Gastrocnemius medialis (tissue), 4 donors: ENCODE results near the gene ATP13A5.

Experiments used
- POLR2A ChIP-seq, 2 donors: fragments of 450-650 bp; IDR thresholded peaks; one replicate each; pipeline ENCODE4 v1.6.1; 2017; ENCODE audit warnings: antibody characterized with exemption in 2 of 2, mild to moderate bottlenecking in 2 of 2, moderate library complexity in 2 of 2
- TF ChIP-seq, protein P1 (sequence below), 5 experiments: fragments of 450-650 bp in 3 of 5; fragments of 200-600 bp in 2 of 5; sonication (generic) in 2 of 5; IDR thresholded peaks in 4 of 5; conservative IDR thresholded peaks in 1 of 5; 1 replicate in 4 of 5; 2 replicates in 1 of 5; pipeline ENCODE4 v1.5.1; 2016 to 2019; ENCODE audit warnings: antibody characterized with exemption in 5 of 5, mild to moderate bottlenecking in 3 of 5, moderate library complexity in 3 of 5

GRCh38 chr3:193350744-193351143 lies 27.8 kb downstream of the ATP13A5 start:
- TF ChIP-seq, protein P1, sequence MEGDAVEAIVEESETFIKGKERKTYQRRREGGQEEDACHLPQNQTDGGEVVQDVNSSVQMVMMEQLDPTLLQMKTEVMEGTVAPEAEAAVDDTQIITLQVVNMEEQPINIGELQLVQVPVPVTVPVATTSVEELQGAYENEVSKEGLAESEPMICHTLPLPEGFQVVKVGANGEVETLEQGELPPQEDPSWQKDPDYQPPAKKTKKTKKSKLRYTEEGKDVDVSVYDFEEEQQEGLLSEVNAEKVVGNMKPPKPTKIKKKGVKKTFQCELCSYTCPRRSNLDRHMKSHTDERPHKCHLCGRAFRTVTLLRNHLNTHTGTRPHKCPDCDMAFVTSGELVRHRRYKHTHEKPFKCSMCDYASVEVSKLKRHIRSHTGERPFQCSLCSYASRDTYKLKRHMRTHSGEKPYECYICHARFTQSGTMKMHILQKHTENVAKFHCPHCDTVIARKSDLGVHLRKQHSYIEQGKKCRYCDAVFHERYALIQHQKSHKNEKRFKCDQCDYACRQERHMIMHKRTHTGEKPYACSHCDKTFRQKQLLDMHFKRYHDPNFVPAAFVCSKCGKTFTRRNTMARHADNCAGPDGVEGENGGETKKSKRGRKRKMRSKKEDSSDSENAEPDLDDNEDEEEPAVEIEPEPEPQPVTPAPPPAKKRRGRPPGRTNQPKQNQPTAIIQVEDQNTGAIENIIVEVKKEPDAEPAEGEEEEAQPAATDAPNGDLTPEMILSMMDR (IDR thresholded peaks at IDR 0.05 in 4 of 5, conservative IDR thresholded peaks at IDR 0.05 in 1 of 5) = no peak
- no peak for TF ChIP-seq POLR2A (IDR thresholded peaks at IDR 0.05)
